ENCODE results near the gene LCLAT1.

LCLAT1 gene

GRCh38 chr2:30680121-30680520, 233.1 kb downstream of the LCLAT1 start:
- DNase-seq, result no peak

- DNase-seq, result no peak
Measured at GRCh38 chr2:30681022-30681421, 234.0 kb downstream of the LCLAT1 start.

DNA sequence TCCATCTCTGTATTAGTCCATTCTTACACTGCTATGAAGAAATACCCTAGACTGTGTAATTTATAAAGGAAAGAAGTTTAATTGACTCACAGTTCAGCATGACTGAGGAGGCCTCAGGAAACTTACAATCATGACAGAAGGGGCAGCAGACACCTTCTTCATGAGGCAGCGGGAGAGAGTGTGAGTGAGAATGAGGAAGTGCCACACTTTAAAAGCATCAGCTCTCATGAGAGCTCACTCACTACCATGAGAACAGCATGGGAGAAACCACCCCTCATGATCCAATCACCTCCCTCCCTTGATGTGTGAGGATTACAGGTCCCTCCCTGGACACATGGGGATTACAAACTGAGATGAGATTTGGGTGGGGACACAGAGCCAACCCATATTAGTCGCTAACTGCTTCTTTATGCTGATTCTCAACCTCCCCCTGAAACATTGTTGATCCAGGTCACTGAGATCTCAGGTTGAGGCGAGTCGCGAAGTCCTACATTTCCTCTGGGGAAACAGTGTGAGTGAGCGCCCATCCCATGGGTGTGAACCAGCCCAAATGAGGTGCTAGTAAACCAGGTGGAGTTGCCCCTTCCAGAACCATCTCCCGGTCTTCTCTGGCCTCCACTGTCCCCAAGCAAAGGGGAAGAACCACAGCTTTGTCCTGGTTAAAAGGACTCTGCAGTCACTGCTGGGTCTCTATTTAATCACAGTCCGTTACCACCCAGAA, 236.3 kb downstream of the LCLAT1 start:
- no peak for DNase-seq

- DNase-seq, result no peak
Measured at GRCh38 chr2:30684026-30684425, 237.0 kb downstream of the LCLAT1 start.

- no peak for DNase-seq
Measured at GRCh38 chr2:30684516-30684915, 237.5 kb downstream of the LCLAT1 start.

GRCh38 chr2:30684996-30685395, 237.9 kb downstream of the LCLAT1 start:
- no peak for DNase-seq

- no peak for DNase-seq
Measured at GRCh38 chr2:30686000-30686399, 239.0 kb downstream of the LCLAT1 start.

DNA sequence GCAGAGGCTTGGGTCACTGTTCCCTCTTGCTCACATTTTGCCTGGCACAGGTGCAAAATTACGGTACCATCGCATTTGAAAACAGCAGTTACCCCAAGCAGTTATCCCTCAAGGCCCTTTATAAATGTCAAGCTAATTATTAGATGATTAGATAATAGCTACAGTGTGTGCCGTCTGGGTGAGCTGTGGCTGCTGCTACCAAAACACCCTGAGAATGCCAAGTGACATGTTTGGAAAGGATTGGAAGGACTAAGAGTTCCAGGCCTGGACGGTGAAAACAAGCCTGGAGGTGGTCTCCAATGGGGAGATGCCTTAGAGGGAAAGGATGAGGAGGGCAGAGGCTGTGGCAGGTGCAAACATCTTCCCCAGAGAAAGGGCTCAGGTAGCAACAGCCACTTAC, 239.6 kb downstream of the LCLAT1 start:
- DNase-seq, result no peak

GRCh38 chr2:30688956-30689401, 241.9 kb downstream of the LCLAT1 start:
- DNase-seq, result no peak

- no peak for DNase-seq
Measured at GRCh38 chr2:30689496-30690125, 242.6 kb downstream of the LCLAT1 start.

- no peak for DNase-seq
Measured at GRCh38 chr2:30690126-30690561, 243.1 kb downstream of the LCLAT1 start.

- no peak for DNase-seq
Measured at GRCh38 chr2:30691091-30691947, 244.3 kb downstream of the LCLAT1 start.

DNA sequence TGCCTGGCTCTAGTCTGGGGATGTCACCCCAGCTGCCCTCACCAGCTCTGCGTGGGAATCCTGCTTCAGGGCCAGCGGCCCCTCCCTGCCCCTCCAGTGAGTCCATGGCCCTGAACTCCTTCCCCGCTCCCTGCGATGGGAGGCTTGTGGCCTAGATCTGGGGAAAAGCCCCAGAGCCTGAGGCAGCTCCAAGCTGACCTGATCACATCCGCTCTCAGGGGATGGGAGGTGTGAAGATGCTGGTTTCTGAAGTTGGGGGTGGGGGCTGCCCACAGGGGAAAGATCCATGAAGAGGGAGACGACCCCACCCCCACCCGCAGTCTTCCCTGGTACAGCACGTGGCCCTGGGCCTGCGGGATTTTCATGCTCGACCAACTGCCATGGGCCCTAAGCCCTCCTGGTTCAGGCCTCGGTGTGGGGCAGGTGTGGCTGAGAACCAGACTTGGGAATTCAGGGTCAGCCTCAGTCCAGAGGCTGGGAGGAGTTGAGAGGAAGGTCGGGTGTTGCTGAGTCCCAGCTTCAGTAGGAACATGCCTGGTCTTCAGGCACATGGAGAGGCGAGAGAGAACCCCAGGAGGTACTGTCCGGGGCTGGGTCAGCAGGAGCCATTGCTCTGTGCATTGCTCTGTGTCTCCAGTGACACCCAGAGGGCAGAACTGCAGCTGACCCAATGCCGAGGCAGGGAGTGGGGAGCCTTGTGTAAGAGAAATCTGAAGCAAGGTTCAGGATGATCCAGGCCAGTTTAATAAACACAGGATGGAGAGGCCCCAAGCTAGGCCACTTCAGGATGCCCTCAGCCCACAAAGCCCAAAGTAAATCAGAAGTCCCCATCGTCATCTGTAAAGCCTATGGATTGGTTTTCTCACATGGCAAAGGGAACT, 245.1 kb downstream of the LCLAT1 start:
- DNase-seq, result no peak

DNA sequence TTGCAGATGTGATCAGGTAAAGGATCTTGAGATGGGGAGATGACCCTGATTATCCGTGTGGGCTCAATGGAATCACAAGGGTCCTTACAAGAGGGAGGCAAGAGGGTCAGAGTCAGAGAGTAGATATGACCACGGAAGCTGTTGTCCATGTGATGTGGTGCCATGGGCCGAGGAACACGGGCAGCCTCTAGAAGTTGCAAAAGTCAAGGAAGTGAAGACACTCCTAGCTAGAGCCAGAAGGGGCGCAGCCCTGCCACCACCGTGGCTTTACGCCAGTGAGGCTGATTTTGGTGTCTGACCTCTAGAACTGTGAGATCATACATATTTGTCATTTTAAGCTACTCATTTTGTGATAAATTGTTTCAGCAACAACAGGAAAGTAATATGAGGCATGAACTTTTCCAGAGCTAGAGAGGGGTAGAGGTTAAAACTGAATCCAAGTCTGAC, 245.8 kb downstream of the LCLAT1 start:
- DNase-seq, result no peak
